Measurements from ENCODE around the gene ADPRHL1.

GRCh38 chr13:113354831-113355610, 98.3 kb downstream of the ADPRHL1 start:
- TF ChIP-seq CTCF (conservative IDR thresholded peaks at IDR 0.05 in 1 of 2, IDR thresholded peaks at IDR 0.05 in 1 of 2; ENCODE audit: low read depth in 1 of 2, low read length in 2 of 2) (no peak), EZH2 (IDR thresholded peaks at IDR 0.05; ENCODE audit: low read length, missing control alignments) (no peak)

Measured in fibroblast of lung (primary cell).